GM23248 (cell line): ENCODE measurements around the gene TNIP3.

Source experiments
- EZH2 ChIP-seq: fragments of 200-600 bp; sonication (generic); IDR thresholded peaks from 2 replicates; pipeline ENCODE4 v1.6.1; 2018; ENCODE audit warnings: antibody characterized with exemption, mild to moderate bottlenecking; ENCODE audit not compliant: insufficient read depth, poor library complexity, severe bottlenecking
- EZH2phosphoT487 ChIP-seq: fragments of 200-600 bp; sonication (generic); IDR thresholded peaks from 2 replicates; pipeline ENCODE4 v1.6.1; 2018; ENCODE audit warnings: antibody characterized with exemption, moderate library complexity, mild to moderate bottlenecking, low read depth; ENCODE audit not compliant: insufficient read depth

GRCh38 chr4:121096629-121097028 is 67.5 kb downstream of the TNIP3 start:
- TF ChIP-seq EZH2, result no peak
- no peak for TF ChIP-seq EZH2phosphoT487
